Psoas muscle (tissue), 8 donors: ENCODE measurements around the gene C15orf39. TPM values are rescaled to one million over a fixed set of nuclear protein-coding genes. Genes with fewer than 3 reads are reported as not detected.
A peak's percentile ranks its signal among the peaks of the same experiment; 100 is the strongest.

Experiments
- ATAC-seq, 4 donors: fragments of 200-7000 bp; cut with Tn5 transposase; one replicate each; pipeline ENCODE4 v1.9.1; 2020; ENCODE audit warnings: moderate library complexity in 3 of 4, mild to moderate bottlenecking in 2 of 4
- DNase-seq, 2 donors: peaks; one replicate each; pipeline ENCODE4 v3.0.0-alpha.2; 2020
- H3K27ac ChIP-seq: fragments of 200-600 bp; one replicate; pipeline ENCODE4 v1.8.0; 2022
- H3K27me3 ChIP-seq, 3 donors: fragments of 200-600 bp in 1 of 3; one replicate each; pipeline versions ENCODE4 v1.6.1 to v1.8.0; 2013 to 2022; ENCODE audit warnings: low read length in 2 of 3, mild to moderate bottlenecking in 2 of 3, moderate library complexity in 1 of 3; ENCODE audit not compliant: insufficient read depth in 3 of 3
- H3K36me3 ChIP-seq, 2 donors: fragments of 200-600 bp in 1 of 2; one replicate each; pipeline versions ENCODE4 v1.6.1 to v1.8.0; 2013 to 2022; ENCODE audit warnings: low read depth in 1 of 2, mild to moderate bottlenecking in 1 of 2, moderate library complexity in 1 of 2; ENCODE audit not compliant: insufficient read depth in 1 of 2
- H3K4me1 ChIP-seq: fragments of 200-600 bp; one replicate; pipeline ENCODE4 v1.8.0; 2022
- H3K4me3 ChIP-seq: fragments of 200-600 bp; one replicate; pipeline ENCODE4 v1.8.0; 2022; ENCODE audit warnings: mild to moderate bottlenecking
- H3K9me3 ChIP-seq: fragments of 200-600 bp; one replicate; pipeline ENCODE4 v1.8.0; 2022
- CTCF ChIP-seq: fragments of 200-600 bp; IDR thresholded peaks from one replicate; pipeline ENCODE4 v1.8.0; 2022; ENCODE audit warnings: antibody characterized with exemption
- WGBS, 3 donors: extraction: QIAGEN DNeasy Blood & Tissue Kit; methylation state at CpG; one replicate each; pipeline versions ENCODE4 v1.1.6 to v1.1.7; 2013; 5-methylcytosine and 5-hydroxymethylcytosine counted together
- intact Hi-C, 2 donors: fragments of 100-400 bp; cut with DNase I; formaldehyde crosslinking; loops; one replicate each; pipeline versions ENCODE4 v1.11.0 to v1.14.2; 2022
- polyA plus RNA-seq, 3 donors: library from polyadenylated mRNA; stranded (reverse); fragments of 200-250 nt; gene quantifications; one replicate each; pipeline ENCODE4 v1.2.3, GENCODE V29; 2013
- total RNA-seq, 4 donors: library from RNA; stranded (reverse); fragmentation: NEBNext Ultra II Directional in 2 of 4; extraction: Animal tissue kit (Norgen Biotek cat#: 25700) in 2 of 4; gene quantifications; one replicate each; pipeline versions ENCODE4 v1.2.1 to v1.2.4, GENCODE V29; 2021 to 2023
- donor health status: healthy with polysubstance abuse.
- donor health status: DM: no; HTN: no; CAD: no; lungs with moderate emphysema.
- donor health status: Bipolar disorder and iron deficiency.
- donor health status: healthy.
- donor health status: DM: yes; HTN: yes; CAD: no.
- donor health status: DM: no; HTN: no; CAD: no.
- donor health status: DM: no; HTN: no; CAD: no.
- donor health status: DM: yes; HTN: yes; CAD: no.

C15orf39 gene
- total and polyA plus RNA-seq, 7 donors, result 2.5 to 4.6 (median 4.0) TPM

- H3K27me3 ChIP-seq, result peaks cover 0 to under 1% (median 0%) of the 10 kb centered on the region in 3 donors
- H3K9me3 ChIP-seq, result no peaks in the 10 kb centered on the region
- no peaks in the 10 kb centered on the region for H3K36me3 ChIP-seq
- no peak overlapping the region for H3K27ac ChIP-seq
- WGBS, 3 donors, result 82 to 85% (median 84%) methylated on average over 9 of the region's 9 CpGs
- no peaks in the 10 kb centered on the region for H3K4me1 ChIP-seq
- intact Hi-C loops, result no loop called here
- DNase-seq (no peak), ATAC-seq (no peak)
- H3K4me3 ChIP-seq, result no peak overlapping the region
- TF ChIP-seq CTCF, result no peak
These were observed 27.1 kb downstream of the C15orf39 start for GRCh38 chr15:75228787-75229186.

DNA sequence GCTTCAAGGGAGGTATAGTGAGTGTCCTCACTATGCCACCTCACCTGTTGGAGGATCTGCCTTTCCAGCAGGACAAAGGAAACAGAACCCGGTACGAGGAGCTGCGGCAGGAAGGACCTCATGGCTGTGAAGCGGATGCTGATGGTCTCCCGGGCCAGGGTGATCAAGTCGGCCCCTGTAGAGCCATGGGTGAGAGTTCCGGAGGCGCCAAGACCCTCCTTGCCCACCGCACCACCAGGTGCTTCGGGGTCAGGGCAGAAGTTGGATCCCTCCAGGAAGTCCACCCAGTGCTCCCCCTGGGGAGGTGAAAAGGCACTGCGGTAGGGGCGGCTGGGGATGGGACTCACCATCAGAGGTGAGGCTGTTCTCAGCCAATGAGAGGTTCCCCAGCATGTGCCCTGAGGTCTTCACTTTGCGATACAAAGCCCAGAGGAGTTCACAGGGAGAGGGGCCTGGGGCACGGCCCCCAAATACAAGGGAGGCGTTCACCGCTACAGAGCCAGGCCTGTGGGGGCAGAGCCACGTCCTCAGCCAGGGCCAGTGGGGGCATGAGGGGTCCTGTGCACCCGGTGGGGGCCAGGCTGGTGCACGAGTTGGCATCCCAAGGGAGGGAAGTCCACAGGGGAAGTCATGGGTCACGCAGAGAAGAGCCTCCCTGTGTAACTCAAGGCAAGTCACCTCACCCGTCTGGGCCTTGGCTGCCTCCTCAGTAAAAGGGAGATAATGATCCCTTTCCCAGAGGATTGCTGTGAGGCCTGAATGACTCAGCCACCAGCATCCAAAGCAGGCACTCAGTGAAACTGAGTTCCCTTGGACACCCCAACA is 27.7 kb downstream of the C15orf39 start:
- no peak for ATAC-seq
- intact Hi-C loops, result loop anchor here (5.0 to 10.0 kb wide), 2 partner anchors 75 to 88 kb away; no protein-coding TSS in a partner anchor
- H3K9me3 ChIP-seq, result no peaks in the 10 kb centered on the region
- TF ChIP-seq CTCF, result no peak
- no peak overlapping the region for H3K27ac ChIP-seq
- no peaks in the 10 kb centered on the region for H3K4me1 ChIP-seq
- no peaks in the 10 kb centered on the region for H3K36me3 ChIP-seq
- WGBS, 3 donors, result 87 to 92% (median 89%) methylated on average over 21 of the region's 21 CpGs
- peak; percentile 11 to 35 for DNase-seq
- H3K4me3 ChIP-seq, result no peak overlapping the region
- H3K27me3 ChIP-seq, result peaks cover 0 to 6% (median 0%) of the 10 kb centered on the region in 3 donors

DNA sequence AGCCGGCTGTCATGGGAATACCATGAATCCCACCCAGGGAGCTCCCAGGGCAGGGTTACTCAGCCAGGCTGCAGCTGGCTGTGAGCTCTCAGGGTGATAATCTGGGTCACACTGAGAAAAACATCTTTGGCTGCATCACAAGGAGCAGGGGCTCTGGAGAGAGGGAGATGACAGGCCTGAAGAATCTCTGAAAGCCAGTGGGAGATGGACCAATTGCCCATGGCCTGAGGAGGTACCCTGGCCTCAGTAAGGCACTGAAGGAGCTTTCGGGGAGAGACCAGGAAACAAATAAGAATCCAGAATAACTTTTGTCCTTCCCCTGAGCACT is 28.3 kb downstream of the C15orf39 start:
- Histone ChIP-seq H3K27me3 (peaks cover 0 to 9% (median 2%) of the 10 kb centered on the region in 3 donors), H3K27ac (no peak overlapping the region), H3K9me3 (no peaks in the 10 kb centered on the region), H3K36me3 (no peaks in the 10 kb centered on the region), H3K4me3 (no peak overlapping the region), H3K4me1 (no peaks in the 10 kb centered on the region)
- ATAC-seq (no peak), DNase-seq (no peak)
- 80 to 89% (median 81%) methylated on average over 2 of the region's 2 CpGs for WGBS, 3 donors
- no peak for TF ChIP-seq CTCF
- intact Hi-C loops, result loop anchor here (5.0 to 10.0 kb wide), 2 partner anchors 75 to 87 kb away; no protein-coding TSS in a partner anchor

DNA sequence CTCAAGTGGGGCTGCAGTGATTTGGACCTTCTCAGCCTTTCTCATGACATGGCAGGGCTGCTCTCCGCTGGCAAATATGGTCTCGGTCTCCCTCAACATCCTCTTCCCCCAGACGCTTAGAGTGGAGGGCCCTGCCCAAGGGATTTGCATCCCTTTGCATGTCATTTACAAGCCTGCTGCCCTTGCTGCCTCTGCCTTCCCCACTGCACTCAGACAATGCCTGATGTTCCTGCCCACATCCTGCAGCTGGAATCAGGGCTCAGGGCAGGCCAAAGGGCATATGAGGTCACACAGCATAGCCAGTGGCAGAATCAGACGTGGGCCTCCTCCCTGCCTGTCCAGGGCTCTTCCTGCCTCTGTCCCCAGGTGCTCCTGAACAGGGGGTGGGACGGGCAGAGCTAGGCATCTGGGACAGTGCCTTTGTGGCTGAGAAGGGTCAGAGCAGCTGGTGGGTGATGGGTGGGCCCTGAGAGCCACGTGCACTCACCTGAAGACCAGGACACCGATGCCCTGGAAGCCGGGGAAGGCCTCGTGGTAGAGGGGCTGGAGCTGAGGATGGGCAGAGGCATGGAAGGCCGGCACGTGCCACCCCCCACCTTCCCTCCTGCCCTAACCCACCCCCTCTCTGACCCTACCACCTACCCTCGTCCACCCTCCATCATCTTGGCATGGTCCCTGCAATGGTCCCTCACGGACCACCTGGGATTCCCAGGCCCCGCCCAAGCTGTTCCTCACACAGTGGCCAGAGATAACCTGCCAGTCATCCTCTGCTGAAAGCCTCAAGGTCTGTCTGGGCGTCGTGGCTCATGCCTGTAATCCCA is 29.1 kb downstream of the C15orf39 start:
- no peaks in the 10 kb centered on the region for H3K9me3 ChIP-seq
- intact Hi-C loops, result loop anchor here (5.0 to 10.0 kb wide), 2 partner anchors 74 to 87 kb away; no protein-coding TSS in a partner anchor
- DNase-seq (peak; percentile 7 to 41), ATAC-seq (no peak)
- H3K4me3 ChIP-seq, result no peak overlapping the region
- WGBS, 3 donors, result 76 to 79% (median 76%) methylated on average over 14 to 16 of the region's 16 CpGs
- TF ChIP-seq CTCF, result no peak
- no peaks in the 10 kb centered on the region for H3K4me1 ChIP-seq
- peaks cover 0 to 9% (median 3%) of the 10 kb centered on the region in 3 donors for H3K27me3 ChIP-seq
- H3K36me3 ChIP-seq, result no peaks in the 10 kb centered on the region
- H3K27ac ChIP-seq, result no peak overlapping the region
